ENCODE data around the gene EWSR1. TPM values are rescaled to one million over a fixed set of nuclear protein-coding genes. Genes with fewer than 3 reads are reported as not detected.

Gene EWSR1
- total and polyA plus RNA-seq, 2 experiments from 2014 or later: 154 to 210 TPM

DNA sequence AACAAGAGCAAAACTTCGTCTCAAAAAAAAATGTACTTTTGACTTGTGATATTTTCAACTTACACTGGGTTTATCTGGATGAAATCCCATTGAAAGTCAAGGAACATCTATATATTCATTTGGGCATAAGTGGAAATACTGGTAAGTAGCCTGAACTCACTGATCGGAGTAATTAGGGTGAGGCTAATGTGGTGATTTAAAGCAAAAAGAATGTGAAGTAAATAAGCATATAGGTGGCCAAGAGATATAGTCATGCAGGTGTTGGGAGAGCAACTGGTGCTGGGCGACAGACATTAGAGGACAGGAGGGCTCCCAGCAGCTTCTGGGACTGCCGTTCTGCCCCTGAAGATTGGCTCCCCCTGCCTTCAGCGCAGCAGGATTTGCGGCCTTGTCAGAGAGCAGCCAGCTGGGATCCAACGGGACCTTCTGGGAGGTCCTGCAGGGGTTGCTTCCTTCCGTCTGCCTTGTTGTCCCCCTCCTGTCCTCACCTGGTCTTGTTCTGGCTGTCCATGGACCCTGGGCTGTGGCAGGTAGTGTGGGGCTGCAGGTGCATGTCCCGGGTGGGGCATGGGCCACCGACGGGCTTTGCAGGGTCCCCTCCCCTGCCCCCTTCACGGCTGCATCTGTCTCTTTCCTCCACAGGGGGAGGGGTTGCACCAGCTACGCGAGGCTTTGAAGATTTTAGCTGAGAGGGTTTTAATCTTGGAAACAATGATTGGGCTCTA is 14.3 kb upstream of the EWSR1 start:
- H3F3A ChIP-seq (ENCODE audit: insufficient read depth): no peaks in the 10 kb centered on the region
- H3K4me1 ChIP-seq (ENCODE audit: insufficient read depth): no peaks in the 10 kb centered on the region
- no peaks in the 10 kb centered on the region for H3K79me2 ChIP-seq (ENCODE audit: insufficient read depth)
- 62% methylated on average over 14 of the region's 14 CpGs for WGBS, 2 experiments (ENCODE audit: low coverage in 1 of 2, low lambda C conversion rate in 2 of 2, missing lambda C conversion rate in 2 of 2)
- H4K20me1 ChIP-seq (ENCODE audit: insufficient read depth): no peaks in the 10 kb centered on the region
- no peak overlapping the region for H3K4me3 ChIP-seq
- in situ Hi-C loops (cut with MboI): no loop called here
- H3K9ac ChIP-seq: no peak overlapping the region
- no peaks in the 10 kb centered on the region for H3K9me2 ChIP-seq (ENCODE audit: insufficient read depth)
- no peak for DNase-seq
- H3K27me3 ChIP-seq (replicated peaks; ENCODE audit: insufficient read depth): no peaks in the 10 kb centered on the region
- no peaks in the 10 kb centered on the region for H3K9me3 ChIP-seq (ENCODE audit: low read depth)
- no peak overlapping the region for H3K27ac ChIP-seq
- no peaks in the 10 kb centered on the region for H3K36me3 ChIP-seq (ENCODE audit: low read depth)
- no peak overlapping the region for H2AFZ ChIP-seq
- no peak overlapping the region for H3K4me2 ChIP-seq (ENCODE audit: unreplicated experiment)
- TF ChIP-seq EZH2phosphoT487 (IDR thresholded peaks at IDR 0.05; ENCODE audit: insufficient read depth, low read depth) (no peak), EZH2 (IDR thresholded peaks at IDR 0.05; ENCODE audit: insufficient read depth, poor library complexity, severe bottlenecking) (no peak)

DNA sequence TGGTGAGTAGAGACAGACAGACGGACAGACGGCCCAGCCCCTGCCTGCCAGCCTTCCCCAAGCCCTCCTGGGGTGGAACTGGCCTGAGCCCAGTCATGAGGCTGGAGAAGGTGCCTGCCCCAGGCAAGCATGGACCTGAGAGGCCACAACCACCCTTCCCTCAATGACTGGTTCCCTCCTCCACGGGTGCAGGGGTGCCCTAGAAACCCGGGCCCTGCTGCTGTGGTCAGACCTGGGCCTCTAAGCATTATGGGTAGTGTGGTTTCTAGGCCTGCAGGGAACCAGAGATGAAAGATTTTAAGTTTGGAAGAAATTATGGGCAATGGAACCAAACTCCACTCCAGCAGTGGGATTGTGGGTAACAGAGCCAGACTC is 13.8 kb upstream of the EWSR1 start:
- WGBS, 2 experiments (ENCODE audit: low coverage in 1 of 2, low lambda C conversion rate in 2 of 2, missing lambda C conversion rate in 2 of 2): 65 to 66% methylated on average over 4 of the region's 4 CpGs
- Histone ChIP-seq H4K20me1 (ENCODE audit: insufficient read depth) (no peaks in the 10 kb centered on the region), H3K9ac (no peak overlapping the region), H3K79me2 (ENCODE audit: insufficient read depth) (no peaks in the 10 kb centered on the region), H3K4me1 (ENCODE audit: insufficient read depth) (no peaks in the 10 kb centered on the region), H3K4me2 (ENCODE audit: unreplicated experiment) (no peak overlapping the region), H3K36me3 (ENCODE audit: low read depth) (no peaks in the 10 kb centered on the region), H3K9me3 (ENCODE audit: low read depth) (no peaks in the 10 kb centered on the region), H3K27ac (no peak overlapping the region), H3K4me3 (no peak overlapping the region), H3K27me3 (replicated peaks; ENCODE audit: insufficient read depth) (no peaks in the 10 kb centered on the region), H3F3A (ENCODE audit: insufficient read depth) (no peaks in the 10 kb centered on the region), H2AFZ (no peak overlapping the region), H3K9me2 (ENCODE audit: insufficient read depth) (no peaks in the 10 kb centered on the region)
- no peak for TF ChIP-seq EZH2phosphoT487 (IDR thresholded peaks at IDR 0.05; ENCODE audit: insufficient read depth, low read depth)
- TF ChIP-seq EZH2 (IDR thresholded peaks at IDR 0.05; ENCODE audit: insufficient read depth, poor library complexity, severe bottlenecking): no peak
- DNase-seq: no peak
- in situ Hi-C loops (cut with MboI): no loop called here

- Histone ChIP-seq H3K9me2 (ENCODE audit: insufficient read depth) (no peaks in the 10 kb centered on the region), H3F3A (ENCODE audit: insufficient read depth) (no peaks in the 10 kb centered on the region), H3K79me2 (ENCODE audit: insufficient read depth) (no peaks in the 10 kb centered on the region), H3K9ac (no peak overlapping the region), H3K27me3 (replicated peaks; ENCODE audit: insufficient read depth) (no peaks in the 10 kb centered on the region), H4K20me1 (ENCODE audit: insufficient read depth) (no peaks in the 10 kb centered on the region), H3K4me2 (ENCODE audit: unreplicated experiment) (no peak overlapping the region), H2AFZ (no peak overlapping the region), H3K36me3 (ENCODE audit: low read depth) (no peaks in the 10 kb centered on the region), H3K27ac (no peak overlapping the region), H3K4me1 (ENCODE audit: insufficient read depth) (no peaks in the 10 kb centered on the region), H3K9me3 (ENCODE audit: low read depth) (no peaks in the 10 kb centered on the region), H3K4me3 (no peak overlapping the region)
- WGBS, 2 experiments (ENCODE audit: low coverage in 1 of 2, low lambda C conversion rate in 2 of 2, missing lambda C conversion rate in 2 of 2): 91% methylated on average over 9 to 11 of the region's 11 CpGs
- in situ Hi-C loops (cut with MboI): no loop called here
- TF ChIP-seq EZH2 (IDR thresholded peaks at IDR 0.05; ENCODE audit: insufficient read depth, poor library complexity, severe bottlenecking): no peak
- no peak for TF ChIP-seq EZH2phosphoT487 (IDR thresholded peaks at IDR 0.05; ENCODE audit: insufficient read depth, low read depth)
- no peak for DNase-seq
These were observed 12.9 kb upstream of the EWSR1 start for GRCh38 chr22:29255064-29255621.

DNA sequence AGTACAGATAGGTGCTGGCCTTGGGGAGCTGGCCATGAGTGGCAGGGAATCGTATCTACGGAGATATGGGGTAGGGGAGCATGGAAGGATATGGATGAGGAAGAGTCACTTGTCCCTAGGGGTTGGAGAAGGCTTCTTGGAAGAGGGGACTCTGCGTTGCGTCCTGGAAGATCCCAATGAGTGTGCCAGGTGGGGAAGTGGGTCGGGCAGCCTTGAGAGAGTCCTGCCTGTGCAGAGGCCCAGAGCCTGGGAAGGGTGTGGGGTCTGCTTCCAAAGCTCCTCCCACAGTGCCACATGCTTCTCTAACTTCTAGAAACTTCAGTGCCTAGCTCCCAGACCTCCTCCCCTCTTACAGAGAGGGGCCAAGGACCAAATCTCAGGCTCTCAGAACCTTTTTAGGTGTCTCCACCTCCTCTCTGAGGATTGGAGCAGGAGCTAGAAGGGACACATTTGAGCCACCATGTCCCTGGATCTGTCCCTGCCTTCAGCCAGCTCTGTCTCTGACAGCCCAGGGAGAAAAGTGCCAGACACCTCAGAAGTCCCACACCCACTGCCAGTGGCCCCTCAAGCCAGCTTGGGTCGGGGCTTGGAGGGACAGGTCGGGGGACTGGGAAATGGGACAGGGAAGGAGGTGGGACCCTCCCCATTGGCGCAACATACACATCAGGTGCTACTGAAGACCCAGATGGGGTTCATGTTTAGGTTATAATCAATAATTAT is 11.3 kb upstream of the EWSR1 start:
- Histone ChIP-seq H3K27me3 (replicated peaks; ENCODE audit: insufficient read depth) (no peaks in the 10 kb centered on the region), H2AFZ (no peak overlapping the region), H4K20me1 (ENCODE audit: insufficient read depth) (no peaks in the 10 kb centered on the region), H3K4me3 (no peak overlapping the region), H3K36me3 (ENCODE audit: low read depth) (no peaks in the 10 kb centered on the region), H3K9me2 (ENCODE audit: insufficient read depth) (no peaks in the 10 kb centered on the region), H3K9me3 (ENCODE audit: low read depth) (no peaks in the 10 kb centered on the region), H3K4me2 (ENCODE audit: unreplicated experiment) (no peak overlapping the region), H3K27ac (no peak overlapping the region), H3F3A (ENCODE audit: insufficient read depth) (no peaks in the 10 kb centered on the region), H3K79me2 (ENCODE audit: insufficient read depth) (no peaks in the 10 kb centered on the region), H3K4me1 (ENCODE audit: insufficient read depth) (no peaks in the 10 kb centered on the region), H3K9ac (no peak overlapping the region)
- TF ChIP-seq EZH2phosphoT487 (IDR thresholded peaks at IDR 0.05; ENCODE audit: insufficient read depth, low read depth) (no peak), EZH2 (IDR thresholded peaks at IDR 0.05; ENCODE audit: insufficient read depth, poor library complexity, severe bottlenecking) (no peak)
- in situ Hi-C loops (cut with MboI): no loop called here
- no peak for DNase-seq
- WGBS, 2 experiments (ENCODE audit: low coverage in 1 of 2, low lambda C conversion rate in 2 of 2, missing lambda C conversion rate in 2 of 2): 80 to 85% methylated on average over 8 of the region's 8 CpGs

All from GM23248 (cell line).